GM12878 (cell line): ENCODE results near the gene TRIM63.

Source experiments
- CTCF ChIP-seq, 3 experiments: IDR thresholded peaks in 2 of 3; conservative IDR thresholded peaks in 1 of 3; 2 replicates each; pipeline ENCODE4 v1.5.1; 2011; ENCODE audit warnings: low read depth in 3 of 3, low read length in 3 of 3, mild to moderate bottlenecking in 3 of 3, control low read depth in 2 of 3, moderate library complexity in 2 of 3, inconsistent platforms in 1 of 3, mixed read lengths in 1 of 3; ENCODE audit not compliant: control insufficient read depth in 2 of 3, insufficient read depth in 1 of 3; ENCODE audit errors: extremely low read depth in 1 of 3
- ESRRA ChIP-seq: IDR thresholded peaks from 2 replicates; pipeline ENCODE4 v1.6.1; 2012; ENCODE audit warnings: mild to moderate bottlenecking, low read length, improper control_type of control experiment
- EZH2 ChIP-seq: IDR thresholded peaks from 2 replicates; pipeline ENCODE4 v1.6.1; 2012; ENCODE audit warnings: low read depth, mild to moderate bottlenecking, control low read depth, inconsistent platforms, low read length, borderline replicate concordance; ENCODE audit not compliant: control insufficient read depth
- NFYB ChIP-seq: IDR thresholded peaks from 2 replicates; pipeline ENCODE4 v1.6.1; 2011; ENCODE audit warnings: low read depth, mild to moderate bottlenecking, low read length, improper control_type of control experiment, moderate library complexity; ENCODE audit not compliant: insufficient read depth
- POLR2A ChIP-seq: IDR thresholded peaks from 2 replicates; pipeline ENCODE4 v1.6.1; 2011; ENCODE audit warnings: low read depth, mild to moderate bottlenecking, low read length
- TAF1 ChIP-seq: IDR thresholded peaks from 2 replicates; pipeline ENCODE4 v1.6.1; 2011; ENCODE audit warnings: mild to moderate bottlenecking, low read depth, low read length, borderline replicate concordance
- ZNF592 ChIP-seq: fragments of 450-650 bp; IDR thresholded peaks from 2 replicates; pipeline ENCODE4 v1.6.1; 2017; ENCODE audit warnings: mild to moderate bottlenecking, moderate library complexity
- TF ChIP-seq, protein P1 (sequence below): fragments of 450-650 bp; IDR thresholded peaks from 2 replicates; pipeline ENCODE4 v1.6.1; 2016; ENCODE audit warnings: mild to moderate bottlenecking
- TF ChIP-seq, protein P2 (sequence below): fragments of 450-650 bp; IDR thresholded peaks from 2 replicates; pipeline ENCODE4 v1.6.1; 2016; ENCODE audit warnings: mild to moderate bottlenecking, moderate library complexity, borderline replicate concordance

GRCh38 chr1:26023009-26023408 lies 44.4 kb downstream of the TRIM63 start:
- TF ChIP-seq, protein P1, sequence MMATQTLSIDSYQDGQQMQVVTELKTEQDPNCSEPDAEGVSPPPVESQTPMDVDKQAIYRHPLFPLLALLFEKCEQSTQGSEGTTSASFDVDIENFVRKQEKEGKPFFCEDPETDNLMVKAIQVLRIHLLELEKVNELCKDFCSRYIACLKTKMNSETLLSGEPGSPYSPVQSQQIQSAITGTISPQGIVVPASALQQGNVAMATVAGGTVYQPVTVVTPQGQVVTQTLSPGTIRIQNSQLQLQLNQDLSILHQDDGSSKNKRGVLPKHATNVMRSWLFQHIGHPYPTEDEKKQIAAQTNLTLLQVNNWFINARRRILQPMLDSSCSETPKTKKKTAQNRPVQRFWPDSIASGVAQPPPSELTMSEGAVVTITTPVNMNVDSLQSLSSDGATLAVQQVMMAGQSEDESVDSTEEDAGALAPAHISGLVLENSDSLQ = no peak
- TF ChIP-seq POLR2A = no peak
- no peak for TF ChIP-seq ZNF592
- TF ChIP-seq, protein P2, sequence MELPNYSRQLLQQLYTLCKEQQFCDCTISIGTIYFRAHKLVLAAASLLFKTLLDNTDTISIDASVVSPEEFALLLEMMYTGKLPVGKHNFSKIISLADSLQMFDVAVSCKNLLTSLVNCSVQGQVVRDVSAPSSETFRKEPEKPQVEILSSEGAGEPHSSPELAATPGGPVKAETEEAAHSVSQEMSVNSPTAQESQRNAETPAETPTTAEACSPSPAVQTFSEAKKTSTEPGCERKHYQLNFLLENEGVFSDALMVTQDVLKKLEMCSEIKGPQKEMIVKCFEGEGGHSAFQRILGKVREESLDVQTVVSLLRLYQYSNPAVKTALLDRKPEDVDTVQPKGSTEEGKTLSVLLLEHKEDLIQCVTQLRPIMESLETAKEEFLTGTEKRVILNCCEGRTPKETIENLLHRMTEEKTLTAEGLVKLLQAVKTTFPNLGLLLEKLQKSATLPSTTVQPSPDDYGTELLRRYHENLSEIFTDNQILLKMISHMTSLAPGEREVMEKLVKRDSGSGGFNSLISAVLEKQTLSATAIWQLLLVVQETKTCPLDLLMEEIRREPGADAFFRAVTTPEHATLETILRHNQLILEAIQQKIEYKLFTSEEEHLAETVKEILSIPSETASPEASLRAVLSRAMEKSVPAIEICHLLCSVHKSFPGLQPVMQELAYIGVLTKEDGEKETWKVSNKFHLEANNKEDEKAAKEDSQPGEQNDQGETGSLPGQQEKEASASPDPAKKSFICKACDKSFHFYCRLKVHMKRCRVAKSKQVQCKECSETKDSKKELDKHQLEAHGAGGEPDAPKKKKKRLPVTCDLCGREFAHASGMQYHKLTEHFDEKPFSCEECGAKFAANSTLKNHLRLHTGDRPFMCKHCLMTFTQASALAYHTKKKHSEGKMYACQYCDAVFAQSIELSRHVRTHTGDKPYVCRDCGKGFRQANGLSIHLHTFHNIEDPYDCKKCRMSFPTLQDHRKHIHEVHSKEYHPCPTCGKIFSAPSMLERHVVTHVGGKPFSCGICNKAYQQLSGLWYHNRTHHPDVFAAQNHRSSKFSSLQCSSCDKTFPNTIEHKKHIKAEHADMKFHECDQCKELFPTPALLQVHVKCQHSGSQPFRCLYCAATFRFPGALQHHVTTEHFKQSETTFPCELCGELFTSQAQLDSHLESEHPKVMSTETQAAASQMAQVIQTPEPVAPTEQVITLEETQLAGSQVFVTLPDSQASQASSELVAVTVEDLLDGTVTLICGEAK = no peak
- no peak for TF ChIP-seq TAF1
- no peak for TF ChIP-seq NFYB
- no peak for TF ChIP-seq ESRRA
- no peak for TF ChIP-seq CTCF (IDR thresholded peaks at IDR 0.05 in 2 of 3, conservative IDR thresholded peaks at IDR 0.05 in 1 of 3; ENCODE audit: control insufficient read depth in 2 of 3, extremely low read depth in 1 of 3, insufficient read depth in 1 of 3, low read depth in 3 of 3, low read length in 3 of 3)
- TF ChIP-seq EZH2 = no peak
